IMR-90 (cell line): ENCODE measurements around the gene SLC6A11.

Experiments used
- MAFK ChIP-seq: IDR thresholded peaks from 2 replicates; pipeline ENCODE4 v1.6.1; 2012; ENCODE audit warnings: low read depth, low read length, improper control_type of control experiment
- MXI1 ChIP-seq: IDR thresholded peaks from 2 replicates; pipeline ENCODE4 v1.6.1; 2012; ENCODE audit warnings: low read depth, mild to moderate bottlenecking, low read length, moderate library complexity, borderline replicate concordance
- RFX5 ChIP-seq: IDR thresholded peaks from 2 replicates; pipeline ENCODE4 v1.8.0; 2012; ENCODE audit warnings: low read depth, mild to moderate bottlenecking, low read length, moderate library complexity
- TF ChIP-seq, protein P1 (sequence below): conservative IDR thresholded peaks from 2 replicates; pipeline ENCODE4 v1.5.1; 2012; ENCODE audit warnings: mild to moderate bottlenecking, low read depth, low read length, improper control_type of control experiment
- TF ChIP-seq, protein P2 (sequence below): fragments of 150-350 bp; IDR thresholded peaks from 2 replicates; pipeline ENCODE4 v1.6.1; 2016; ENCODE audit warnings: low read depth, mild to moderate bottlenecking, low read length, moderate library complexity, borderline replicate concordance

DNA sequence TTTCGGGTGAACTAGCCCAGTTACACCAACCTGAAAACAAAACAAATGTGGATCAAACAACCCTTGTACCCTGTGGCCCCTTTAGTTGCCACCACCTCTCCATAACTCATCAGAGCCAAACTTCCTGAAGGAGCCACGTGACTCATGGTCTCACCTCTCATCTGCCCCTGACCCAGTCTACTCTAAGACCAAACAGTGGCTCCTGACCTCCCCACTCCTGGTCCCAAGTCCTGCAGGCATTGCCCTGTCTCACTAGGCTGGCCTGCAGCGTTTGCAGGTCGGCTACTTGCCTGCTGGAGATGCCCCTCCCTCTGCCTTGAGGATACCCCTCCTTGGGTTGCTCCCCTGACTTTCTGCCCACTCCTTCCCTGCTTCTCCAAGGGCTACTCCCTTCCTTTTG, 23.1 kb downstream of the SLC6A11 start:
- no peak for TF ChIP-seq MXI1
- TF ChIP-seq, protein P1, sequence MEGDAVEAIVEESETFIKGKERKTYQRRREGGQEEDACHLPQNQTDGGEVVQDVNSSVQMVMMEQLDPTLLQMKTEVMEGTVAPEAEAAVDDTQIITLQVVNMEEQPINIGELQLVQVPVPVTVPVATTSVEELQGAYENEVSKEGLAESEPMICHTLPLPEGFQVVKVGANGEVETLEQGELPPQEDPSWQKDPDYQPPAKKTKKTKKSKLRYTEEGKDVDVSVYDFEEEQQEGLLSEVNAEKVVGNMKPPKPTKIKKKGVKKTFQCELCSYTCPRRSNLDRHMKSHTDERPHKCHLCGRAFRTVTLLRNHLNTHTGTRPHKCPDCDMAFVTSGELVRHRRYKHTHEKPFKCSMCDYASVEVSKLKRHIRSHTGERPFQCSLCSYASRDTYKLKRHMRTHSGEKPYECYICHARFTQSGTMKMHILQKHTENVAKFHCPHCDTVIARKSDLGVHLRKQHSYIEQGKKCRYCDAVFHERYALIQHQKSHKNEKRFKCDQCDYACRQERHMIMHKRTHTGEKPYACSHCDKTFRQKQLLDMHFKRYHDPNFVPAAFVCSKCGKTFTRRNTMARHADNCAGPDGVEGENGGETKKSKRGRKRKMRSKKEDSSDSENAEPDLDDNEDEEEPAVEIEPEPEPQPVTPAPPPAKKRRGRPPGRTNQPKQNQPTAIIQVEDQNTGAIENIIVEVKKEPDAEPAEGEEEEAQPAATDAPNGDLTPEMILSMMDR, result no peak
- TF ChIP-seq, protein P2, sequence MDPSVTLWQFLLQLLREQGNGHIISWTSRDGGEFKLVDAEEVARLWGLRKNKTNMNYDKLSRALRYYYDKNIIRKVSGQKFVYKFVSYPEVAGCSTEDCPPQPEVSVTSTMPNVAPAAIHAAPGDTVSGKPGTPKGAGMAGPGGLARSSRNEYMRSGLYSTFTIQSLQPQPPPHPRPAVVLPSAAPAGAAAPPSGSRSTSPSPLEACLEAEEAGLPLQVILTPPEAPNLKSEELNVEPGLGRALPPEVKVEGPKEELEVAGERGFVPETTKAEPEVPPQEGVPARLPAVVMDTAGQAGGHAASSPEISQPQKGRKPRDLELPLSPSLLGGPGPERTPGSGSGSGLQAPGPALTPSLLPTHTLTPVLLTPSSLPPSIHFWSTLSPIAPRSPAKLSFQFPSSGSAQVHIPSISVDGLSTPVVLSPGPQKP, result no peak
- TF ChIP-seq MAFK, result no peak
- TF ChIP-seq RFX5, result no peak
